DMS53 treated with DMSO at 0.1 percent for 48 hours (cell line): Measurements from ENCODE around the gene C1orf216.
"Not testable (repeated sequence)": the region's sequence is repeated elsewhere in the genome, so short reads cannot be mapped to it uniquely, and the experiment has no call there.

Source experiments
- DNase-seq: peaks from one replicate; lab custom pipeline; 2025; ENCODE audit not compliant: unreplicated experiment; lab: John Stamatoyannopoulos, UW

Gene C1orf216

DNA sequence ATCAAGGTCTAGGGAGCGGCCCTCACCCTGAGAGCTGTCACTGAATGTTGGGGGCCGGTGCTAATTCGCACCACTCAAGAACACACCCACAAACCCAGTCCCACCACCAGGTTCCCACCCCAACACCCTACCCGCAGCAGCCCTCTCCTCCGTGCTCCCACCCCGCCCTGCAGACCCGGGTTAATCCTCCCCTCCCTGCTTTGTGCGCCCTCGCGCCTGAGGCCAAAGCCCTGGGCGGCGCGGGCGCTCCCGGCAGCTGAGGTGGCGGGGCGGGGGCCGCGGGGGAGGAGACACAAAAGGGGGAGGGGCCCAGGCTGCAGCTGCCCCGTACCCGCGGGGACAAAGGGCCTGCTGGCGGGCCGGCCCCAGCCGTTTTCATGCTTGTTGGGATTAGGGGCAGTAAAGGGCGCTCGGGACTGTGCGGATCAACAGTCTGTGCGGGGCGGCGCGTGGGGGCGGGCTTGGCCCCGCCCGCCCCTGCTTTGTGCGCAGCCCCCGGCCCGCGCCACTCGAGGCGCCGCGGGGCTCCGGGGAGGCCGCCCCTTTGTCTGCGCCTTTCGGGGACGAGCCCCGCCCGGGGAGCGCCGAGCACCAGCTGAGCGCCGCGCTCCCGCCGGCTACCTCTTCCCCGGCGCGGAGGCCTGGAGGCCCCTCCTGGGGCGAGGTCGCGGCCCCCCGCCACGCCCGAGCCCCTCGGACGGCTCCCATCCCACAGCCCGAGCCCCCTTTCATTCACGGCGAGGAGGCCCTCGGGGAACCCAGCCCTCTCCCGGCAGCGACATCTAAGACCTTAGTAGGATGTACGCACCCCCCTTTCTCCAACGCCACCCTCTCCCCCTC, 10.9 kb downstream of the C1orf216 start:
- peak; percentile 34 for DNase-seq

- DNase-seq: no peak
Observed at GRCh38 chr1:35706846-35707600, 11.7 kb downstream of the C1orf216 start.

DNA sequence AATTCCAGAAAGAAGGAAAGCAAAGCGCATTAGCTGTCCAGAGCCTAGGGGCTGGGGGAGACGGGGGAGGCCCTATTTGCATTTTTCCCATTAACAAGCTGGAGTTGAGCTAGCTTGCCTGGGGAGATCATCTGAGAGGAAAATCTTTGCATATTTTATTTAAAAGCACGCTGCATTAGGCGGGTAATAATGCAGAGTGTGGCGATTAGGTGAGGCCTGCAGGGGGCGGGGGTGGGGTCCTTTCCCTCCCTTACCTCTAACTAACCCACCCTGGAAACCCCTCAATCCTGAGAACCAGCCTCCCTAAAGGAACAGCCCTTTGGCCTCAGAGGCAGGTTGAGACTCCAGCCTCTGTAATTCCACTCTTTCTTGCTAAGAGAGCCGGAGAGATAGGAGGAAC, 16.2 kb downstream of the C1orf216 start:
- DNase-seq: no peak

- not testable (repeated sequence) for DNase-seq
Observed at GRCh38 chr1:35699152-35699551, 19.5 kb downstream of the C1orf216 start.

GRCh38 chr1:35692317-35692716, 26.4 kb downstream of the C1orf216 start:
- no peak for DNase-seq

DNA sequence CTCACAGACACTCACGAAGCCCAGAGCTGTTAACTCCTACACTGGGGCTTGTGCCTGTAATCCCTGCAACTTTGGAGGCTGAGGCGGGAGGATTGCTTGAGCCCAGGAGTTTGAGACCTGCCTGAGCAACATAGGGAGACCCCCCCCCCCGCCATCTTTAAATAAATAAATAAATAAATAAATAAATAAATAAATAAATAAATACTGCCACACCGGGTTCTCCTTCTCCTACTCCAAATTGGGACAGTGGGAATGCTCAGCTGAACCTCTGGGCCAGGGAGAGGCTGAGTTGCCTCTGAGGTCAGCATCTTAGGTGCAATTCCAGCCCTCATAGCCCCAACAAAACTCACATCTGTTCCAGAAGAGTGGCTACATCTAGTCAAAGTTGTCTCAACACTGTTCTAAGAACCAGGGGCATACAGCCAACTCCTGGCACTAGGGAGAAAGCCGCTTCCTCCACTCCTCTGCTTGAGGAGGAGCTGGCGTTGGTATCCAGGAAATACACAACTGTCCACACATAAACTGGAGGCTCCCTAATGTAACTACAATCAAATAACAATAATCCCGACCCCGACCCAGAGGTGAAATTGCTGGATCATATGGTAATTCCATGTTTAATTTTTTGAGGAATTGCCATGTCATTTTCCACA, 27.0 kb downstream of the C1orf216 start:
- no peak for DNase-seq

DNA sequence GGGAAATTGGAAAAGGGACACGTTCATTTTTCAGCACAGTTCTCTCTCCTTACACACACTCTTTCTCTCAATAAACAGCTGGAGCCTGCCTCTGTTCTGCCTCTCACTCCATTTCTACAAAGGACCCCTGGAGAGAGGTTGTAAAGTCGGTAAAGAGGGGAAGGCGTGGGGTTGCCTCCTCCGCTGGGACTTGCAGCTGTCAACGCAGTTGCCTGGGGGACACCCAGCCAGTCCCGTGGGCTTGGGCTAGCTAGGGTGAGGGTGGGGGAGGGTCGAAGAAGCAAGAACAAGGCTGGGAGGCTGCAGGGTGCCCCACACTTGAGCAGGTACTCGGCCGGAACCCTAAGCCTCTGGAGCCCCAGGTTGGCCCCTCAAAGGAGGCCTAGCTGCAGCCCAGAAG, 27.6 kb downstream of the C1orf216 start:
- no peak for DNase-seq

GRCh38 chr1:35690103-35690502, 28.6 kb downstream of the C1orf216 start:
- DNase-seq: not testable (repeated sequence)

- DNase-seq: no peak
Observed at GRCh38 chr1:35688161-35688560, 30.5 kb downstream of the C1orf216 start.

- DNase-seq: no peak
Observed at GRCh38 chr1:35683012-35683411, 35.7 kb downstream of the C1orf216 start.

- DNase-seq: no peak
Observed at GRCh38 chr1:35680271-35680670, 38.4 kb downstream of the C1orf216 start.

DNA sequence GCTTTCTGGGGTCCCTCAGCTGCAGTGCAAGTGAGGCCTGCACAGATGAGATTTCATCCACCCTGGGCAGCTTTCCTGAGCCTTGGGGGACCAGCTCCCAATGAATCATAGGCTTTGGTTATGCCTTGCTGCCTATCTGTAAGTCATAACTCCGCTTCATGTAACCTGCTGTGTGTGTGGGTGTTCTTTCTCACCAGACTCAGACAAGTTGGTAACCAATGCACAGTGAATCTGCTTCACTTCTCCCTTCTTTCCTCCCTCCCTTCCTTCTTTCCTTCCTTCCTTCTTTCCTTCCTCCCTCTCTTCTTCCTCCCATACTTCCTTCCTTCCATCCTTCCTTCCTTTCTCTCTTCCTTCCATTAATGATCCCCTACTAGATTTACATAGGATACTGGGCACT, 42.9 kb downstream of the C1orf216 start:
- no peak for DNase-seq

- DNase-seq: no peak
Observed at GRCh38 chr1:35674111-35674510, 44.6 kb downstream of the C1orf216 start.

DNA sequence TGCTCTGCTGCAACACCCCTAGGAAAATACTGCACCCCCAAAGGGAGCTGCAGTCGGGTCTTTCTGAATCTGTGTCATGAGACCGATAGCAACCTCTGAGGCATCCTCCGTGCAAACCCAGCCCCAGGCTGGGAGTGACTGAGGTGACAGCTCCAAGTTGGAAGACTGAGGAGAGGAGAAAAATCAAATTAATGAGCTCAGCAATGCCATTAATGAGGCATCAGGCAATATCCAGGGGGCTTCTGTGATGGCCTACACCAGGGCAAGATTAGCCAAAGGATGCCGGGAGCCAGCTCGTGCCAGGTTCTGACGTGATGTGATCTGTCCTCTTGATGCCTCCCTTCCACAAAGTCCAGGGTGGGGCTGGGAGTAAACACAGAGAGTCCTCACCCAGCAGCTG, 46.6 kb downstream of the C1orf216 start:
- no peak for DNase-seq

- DNase-seq: no peak
Observed at GRCh38 chr1:35668506-35668905, 50.2 kb downstream of the C1orf216 start.

DNA sequence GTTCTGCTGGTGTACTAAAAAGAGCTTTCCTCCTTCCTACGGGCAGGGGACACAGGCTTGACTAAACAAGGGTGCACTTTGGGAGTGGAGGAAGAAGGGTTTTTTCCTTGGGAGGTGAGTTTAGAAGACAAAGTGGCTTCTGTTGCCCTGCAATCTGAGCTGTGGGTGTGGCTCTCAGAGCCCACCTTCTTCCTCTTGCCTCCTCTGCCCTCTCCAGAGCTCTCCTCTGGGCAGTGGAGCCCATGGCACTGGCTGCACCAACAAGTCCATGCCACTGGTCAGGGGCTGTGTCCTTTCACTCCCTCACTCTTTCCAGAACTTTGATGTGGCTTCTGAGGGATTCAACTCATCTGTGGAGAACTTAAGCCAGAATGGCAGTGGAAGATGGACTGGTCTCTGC, 51.8 kb downstream of the C1orf216 start:
- DNase-seq: no peak

DNA sequence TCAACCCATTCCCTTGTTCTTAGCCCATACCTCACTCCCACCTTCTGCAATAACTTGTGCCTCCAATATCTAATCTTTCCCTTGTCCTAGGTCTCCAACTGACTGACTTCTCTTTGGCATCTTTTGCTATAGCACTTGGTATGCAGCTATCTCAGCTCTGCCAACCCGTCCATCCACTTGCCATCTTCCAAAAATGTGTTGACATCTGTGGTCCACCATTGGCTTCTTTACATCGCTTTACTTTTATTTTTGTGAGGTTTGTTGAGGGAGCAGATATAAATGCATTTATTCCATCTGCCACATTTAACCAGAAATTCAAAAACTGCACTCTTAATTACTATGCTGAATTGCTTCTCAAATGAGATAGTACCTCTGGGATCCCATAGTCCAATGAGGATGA, 52.5 kb downstream of the C1orf216 start:
- no peak for DNase-seq
